ENCODE measurements around the gene PRKN. TPM values are rescaled to one million over a fixed set of nuclear protein-coding genes. Genes with fewer than 3 reads are reported as not detected.

PRKN gene
- polyA plus RNA-seq, 1 donor from 2014 or later = 1.2 TPM

- no peaks in the 10 kb centered on the region for H3K79me2 ChIP-seq (replicated peaks; ENCODE audit: insufficient read depth, low read length)
- H3K9ac ChIP-seq (ENCODE audit: low read length) = no peak overlapping the region
- H4K20me1 ChIP-seq (ENCODE audit: insufficient read depth) = no peaks in the 10 kb centered on the region
- no peaks in the 10 kb centered on the region for H3F3A ChIP-seq (ENCODE audit: insufficient read depth, low read length, poor library complexity, severe bottlenecking)
- H3K4me3 ChIP-seq (ENCODE audit: low read length) = no peak overlapping the region
- no peaks in the 10 kb centered on the region for H3K9me3 ChIP-seq (ENCODE audit: low read length)
- no peaks in the 10 kb centered on the region for H3K9me2 ChIP-seq (ENCODE audit: insufficient read depth, low read length)
- H3K27ac ChIP-seq (ENCODE audit: low read length) = no peak overlapping the region
- no peak overlapping the region for H3K4me2 ChIP-seq (ENCODE audit: low read length)
- TF ChIP-seq, protein P1, sequence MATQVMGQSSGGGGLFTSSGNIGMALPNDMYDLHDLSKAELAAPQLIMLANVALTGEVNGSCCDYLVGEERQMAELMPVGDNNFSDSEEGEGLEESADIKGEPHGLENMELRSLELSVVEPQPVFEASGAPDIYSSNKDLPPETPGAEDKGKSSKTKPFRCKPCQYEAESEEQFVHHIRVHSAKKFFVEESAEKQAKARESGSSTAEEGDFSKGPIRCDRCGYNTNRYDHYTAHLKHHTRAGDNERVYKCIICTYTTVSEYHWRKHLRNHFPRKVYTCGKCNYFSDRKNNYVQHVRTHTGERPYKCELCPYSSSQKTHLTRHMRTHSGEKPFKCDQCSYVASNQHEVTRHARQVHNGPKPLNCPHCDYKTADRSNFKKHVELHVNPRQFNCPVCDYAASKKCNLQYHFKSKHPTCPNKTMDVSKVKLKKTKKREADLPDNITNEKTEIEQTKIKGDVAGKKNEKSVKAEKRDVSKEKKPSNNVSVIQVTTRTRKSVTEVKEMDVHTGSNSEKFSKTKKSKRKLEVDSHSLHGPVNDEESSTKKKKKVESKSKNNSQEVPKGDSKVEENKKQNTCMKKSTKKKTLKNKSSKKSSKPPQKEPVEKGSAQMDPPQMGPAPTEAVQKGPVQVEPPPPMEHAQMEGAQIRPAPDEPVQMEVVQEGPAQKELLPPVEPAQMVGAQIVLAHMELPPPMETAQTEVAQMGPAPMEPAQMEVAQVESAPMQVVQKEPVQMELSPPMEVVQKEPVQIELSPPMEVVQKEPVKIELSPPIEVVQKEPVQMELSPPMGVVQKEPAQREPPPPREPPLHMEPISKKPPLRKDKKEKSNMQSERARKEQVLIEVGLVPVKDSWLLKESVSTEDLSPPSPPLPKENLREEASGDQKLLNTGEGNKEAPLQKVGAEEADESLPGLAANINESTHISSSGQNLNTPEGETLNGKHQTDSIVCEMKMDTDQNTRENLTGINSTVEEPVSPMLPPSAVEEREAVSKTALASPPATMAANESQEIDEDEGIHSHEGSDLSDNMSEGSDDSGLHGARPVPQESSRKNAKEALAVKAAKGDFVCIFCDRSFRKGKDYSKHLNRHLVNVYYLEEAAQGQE (IDR thresholded peaks at IDR 0.05; ENCODE audit: borderline replicate concordance) = no peak
- no peak for TF ChIP-seq EZH2 (IDR thresholded peaks at IDR 0.05; ENCODE audit: borderline replicate concordance, insufficient read depth, low read length, poor library complexity, severe bottlenecking)
- TF ChIP-seq SMC3 (conservative IDR thresholded peaks at IDR 0.05; ENCODE audit: poor library complexity) = no peak
- TF ChIP-seq POLR2AphosphoS5 (IDR thresholded peaks at IDR 0.05) = no peak
- TF ChIP-seq MXI1 (conservative IDR thresholded peaks at IDR 0.05; ENCODE audit: poor library complexity, severe bottlenecking) = no peak
- no peak overlapping the region for H2AFZ ChIP-seq (ENCODE audit: low read depth, low read length)
- no peaks in the 10 kb centered on the region for H3K36me3 ChIP-seq (ENCODE audit: insufficient read depth, low read length)
- H3K27me3 ChIP-seq (ENCODE audit: insufficient read depth, low read depth, low read length) = no peaks in the 10 kb centered on the region
Observed at GRCh38 chr6:162371121-162371520, 356.4 kb downstream of the PRKN start.

GRCh38 chr6:162369091-162369490 is 358.5 kb downstream of the PRKN start:
- no peaks in the 10 kb centered on the region for H3F3A ChIP-seq (ENCODE audit: insufficient read depth, low read length, poor library complexity, severe bottlenecking)
- no peak overlapping the region for H3K4me2 ChIP-seq (ENCODE audit: low read length)
- H3K4me3 ChIP-seq (ENCODE audit: low read length) = no peak overlapping the region
- H3K27me3 ChIP-seq (ENCODE audit: insufficient read depth, low read depth, low read length) = no peaks in the 10 kb centered on the region
- no peak overlapping the region for H2AFZ ChIP-seq (ENCODE audit: low read depth, low read length)
- H3K36me3 ChIP-seq (ENCODE audit: insufficient read depth, low read length) = no peaks in the 10 kb centered on the region
- no peak overlapping the region for H3K9ac ChIP-seq (ENCODE audit: low read length)
- no peaks in the 10 kb centered on the region for H3K9me3 ChIP-seq (ENCODE audit: low read length)
- no peak overlapping the region for H3K27ac ChIP-seq (ENCODE audit: low read length)
- H4K20me1 ChIP-seq (ENCODE audit: insufficient read depth) = no peaks in the 10 kb centered on the region
- TF ChIP-seq EP300 (conservative IDR thresholded peaks at IDR 0.05; ENCODE audit: poor library complexity, severe bottlenecking) = no peak
- no peak for TF ChIP-seq EZH2 (IDR thresholded peaks at IDR 0.05; ENCODE audit: borderline replicate concordance, insufficient read depth, low read length, poor library complexity, severe bottlenecking)
- TF ChIP-seq, protein P1 (IDR thresholded peaks at IDR 0.05; ENCODE audit: borderline replicate concordance) = no peak
- TF ChIP-seq, protein P2, sequence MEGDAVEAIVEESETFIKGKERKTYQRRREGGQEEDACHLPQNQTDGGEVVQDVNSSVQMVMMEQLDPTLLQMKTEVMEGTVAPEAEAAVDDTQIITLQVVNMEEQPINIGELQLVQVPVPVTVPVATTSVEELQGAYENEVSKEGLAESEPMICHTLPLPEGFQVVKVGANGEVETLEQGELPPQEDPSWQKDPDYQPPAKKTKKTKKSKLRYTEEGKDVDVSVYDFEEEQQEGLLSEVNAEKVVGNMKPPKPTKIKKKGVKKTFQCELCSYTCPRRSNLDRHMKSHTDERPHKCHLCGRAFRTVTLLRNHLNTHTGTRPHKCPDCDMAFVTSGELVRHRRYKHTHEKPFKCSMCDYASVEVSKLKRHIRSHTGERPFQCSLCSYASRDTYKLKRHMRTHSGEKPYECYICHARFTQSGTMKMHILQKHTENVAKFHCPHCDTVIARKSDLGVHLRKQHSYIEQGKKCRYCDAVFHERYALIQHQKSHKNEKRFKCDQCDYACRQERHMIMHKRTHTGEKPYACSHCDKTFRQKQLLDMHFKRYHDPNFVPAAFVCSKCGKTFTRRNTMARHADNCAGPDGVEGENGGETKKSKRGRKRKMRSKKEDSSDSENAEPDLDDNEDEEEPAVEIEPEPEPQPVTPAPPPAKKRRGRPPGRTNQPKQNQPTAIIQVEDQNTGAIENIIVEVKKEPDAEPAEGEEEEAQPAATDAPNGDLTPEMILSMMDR (IDR thresholded peaks at IDR 0.05; ENCODE audit: poor library complexity, severe bottlenecking) = no peak
- TF ChIP-seq SMC3 (conservative IDR thresholded peaks at IDR 0.05; ENCODE audit: poor library complexity) = no peak
- no peak for TF ChIP-seq POLR2AphosphoS5 (IDR thresholded peaks at IDR 0.05)
- TF ChIP-seq MXI1 (conservative IDR thresholded peaks at IDR 0.05; ENCODE audit: poor library complexity, severe bottlenecking) = no peak
- TF ChIP-seq RAD21 (conservative IDR thresholded peaks at IDR 0.05) = no peak
- no peaks in the 10 kb centered on the region for H3K79me2 ChIP-seq (replicated peaks; ENCODE audit: insufficient read depth, low read length)
- no peaks in the 10 kb centered on the region for H3K9me2 ChIP-seq (ENCODE audit: insufficient read depth, low read length)

Measured in neural cell (in vitro differentiated cells).